8988T (cell line): ENCODE data around the gene MBLAC1.
A peak's percentile ranks its signal among the peaks of the same experiment; 100 is the strongest.

Experiments
- DNase-seq: peaks from one replicate; pipeline ENCODE4 v3.0.0; 2011

Gene MBLAC1

GRCh38 chr7:100154651-100155491 is 28.1 kb downstream of the MBLAC1 start:
- DNase-seq: peak; percentile 24

GRCh38 chr7:100155553-100156317 is 29.0 kb downstream of the MBLAC1 start:
- DNase-seq: no peak

- DNase-seq: peak; percentile 18
These were observed 29.7 kb downstream of the MBLAC1 start for GRCh38 chr7:100156331-100157068.

- DNase-seq: peak; percentile 6
These were observed 30.2 kb downstream of the MBLAC1 start for GRCh38 chr7:100157069-100157333.

- peak; percentile 34 for DNase-seq
These were observed 30.8 kb downstream of the MBLAC1 start for GRCh38 chr7:100157334-100158228.

- DNase-seq: peak; percentile 90
These were observed 31.7 kb downstream of the MBLAC1 start, which contains the start of gene TRAPPC14 for GRCh38 chr7:100158229-100159098. Gene TRAPPC14, minus strand, starts transcription at chr7:100158723. Its CDS starts 224 bp downstream, at chr7:100158499.

- DNase-seq: no peak
These were observed 32.4 kb downstream of the MBLAC1 start for GRCh38 chr7:100159099-100159623.

GRCh38 chr7:100160067-100160466 is 33.3 kb downstream of the MBLAC1 start:
- DNase-seq: no peak

GRCh38 chr7:100163006-100163531 is 36.3 kb downstream of the MBLAC1 start:
- no peak for DNase-seq

- no peak for DNase-seq
These were observed 37.1 kb downstream of the MBLAC1 start for GRCh38 chr7:100163871-100164270.

GRCh38 chr7:100166317-100166940 is 39.7 kb downstream of the MBLAC1 start:
- DNase-seq: peak; percentile 10

- peak; percentile 10 for DNase-seq
These were observed 40.5 kb downstream of the MBLAC1 start for GRCh38 chr7:100166970-100167911.

GRCh38 chr7:100167912-100168323 is 41.2 kb downstream of the MBLAC1 start:
- DNase-seq: peak; percentile 18

- DNase-seq: peak; percentile 13
These were observed 42.5 kb downstream of the MBLAC1 start for GRCh38 chr7:100169147-100169850.

- no peak for DNase-seq
These were observed 43.5 kb downstream of the MBLAC1 start for GRCh38 chr7:100170101-100170897.

GRCh38 chr7:100171087-100171681 is 44.4 kb downstream of the MBLAC1 start:
- DNase-seq: peak; percentile 60

- DNase-seq: no peak
These were observed 45.1 kb downstream of the MBLAC1 start for GRCh38 chr7:100171840-100172239.
